PC-9 (cell line): ENCODE results near the gene ASTN2.

Source experiments
- CTCF ChIP-seq: fragments of 200-600 bp; sonication (generic); conservative IDR thresholded peaks from 2 replicates; pipeline ENCODE4 v1.6.1; 2017; ENCODE audit warnings: mixed run types, antibody characterized with exemption, mild to moderate bottlenecking, moderate library complexity
- EZH2 ChIP-seq: fragments of 200-600 bp; sonication (generic); IDR thresholded peaks from 2 replicates; pipeline ENCODE4 v1.8.0; 2017; ENCODE audit warnings: antibody characterized with exemption, low read depth

GRCh38 chr9:116617389-116617788 lies 797.5 kb downstream of the ASTN2 start:
- TF ChIP-seq CTCF (no peak), EZH2 (no peak)
